ENCODE results near the gene RGS2.
A peak's percentile ranks its signal among the peaks of the same experiment; 100 is the strongest.

Gene RGS2, protein sequence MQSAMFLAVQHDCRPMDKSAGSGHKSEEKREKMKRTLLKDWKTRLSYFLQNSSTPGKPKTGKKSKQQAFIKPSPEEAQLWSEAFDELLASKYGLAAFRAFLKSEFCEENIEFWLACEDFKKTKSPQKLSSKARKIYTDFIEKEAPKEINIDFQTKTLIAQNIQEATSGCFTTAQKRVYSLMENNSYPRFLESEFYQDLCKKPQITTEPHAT

DNA sequence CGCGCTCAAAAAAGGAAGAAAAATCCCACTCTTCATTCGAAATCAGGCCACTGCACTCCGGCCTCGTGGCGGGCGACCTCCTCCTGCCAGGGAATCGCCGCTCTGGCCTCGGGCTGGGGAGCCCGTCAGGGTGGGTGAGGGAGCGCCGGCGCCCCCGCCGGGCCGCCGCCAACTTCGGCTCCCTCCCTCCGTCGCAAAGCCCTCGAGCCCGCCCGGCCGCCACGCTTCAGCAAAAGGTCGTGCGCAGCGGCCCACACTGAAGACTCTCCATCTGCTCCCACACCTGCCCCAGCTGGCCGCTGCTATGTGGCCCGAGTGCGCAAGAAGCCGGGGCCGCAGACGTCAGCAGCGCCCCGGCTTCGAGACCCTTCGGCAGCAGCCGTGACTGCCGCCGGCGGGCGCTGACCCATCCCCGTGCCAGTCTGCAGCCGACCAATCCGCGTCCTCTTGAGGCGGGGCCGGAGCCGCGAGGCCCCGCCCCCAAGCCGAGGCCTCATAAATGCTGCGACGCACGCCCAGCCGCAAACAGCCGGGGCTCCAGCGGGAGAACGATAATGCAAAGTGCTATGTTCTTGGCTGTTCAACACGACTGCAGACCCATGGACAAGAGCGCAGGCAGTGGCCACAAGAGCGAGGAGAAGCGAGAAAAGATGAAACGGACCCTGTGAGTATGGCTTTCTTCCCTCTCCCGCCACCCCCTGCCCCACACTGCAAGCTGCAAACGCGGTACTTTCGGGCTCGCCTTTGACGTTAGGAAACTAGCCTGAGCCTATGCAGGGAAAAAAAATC, at the start of gene RGS2:
RGS2 (plus strand) TSS at position 522 of the 789 bp plus-strand sequence; CDS start at position 555, 33 bp downstream.
- DNase-seq = peak; percentile 68 to 86

DNA sequence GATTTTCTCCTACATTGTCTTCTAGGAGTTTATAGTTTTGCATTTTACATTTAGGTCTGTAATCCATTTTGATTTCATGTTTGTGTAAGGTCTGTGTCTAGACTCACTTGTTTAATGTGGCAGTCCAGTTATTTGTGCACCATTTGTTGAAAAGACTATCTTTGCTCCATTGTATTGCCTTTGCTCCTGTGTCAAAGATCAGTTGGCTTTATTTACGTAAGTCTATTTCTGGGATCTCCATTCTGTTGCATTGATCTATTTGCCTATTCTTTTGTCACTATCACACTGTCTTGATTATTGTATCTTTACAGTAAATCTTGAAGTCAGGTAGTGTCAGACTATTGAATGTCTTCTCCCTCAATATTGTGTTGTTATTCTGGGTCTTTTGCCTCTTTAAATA, 49.7 kb upstream of the RGS2 start:
- no peak for DNase-seq

DNA sequence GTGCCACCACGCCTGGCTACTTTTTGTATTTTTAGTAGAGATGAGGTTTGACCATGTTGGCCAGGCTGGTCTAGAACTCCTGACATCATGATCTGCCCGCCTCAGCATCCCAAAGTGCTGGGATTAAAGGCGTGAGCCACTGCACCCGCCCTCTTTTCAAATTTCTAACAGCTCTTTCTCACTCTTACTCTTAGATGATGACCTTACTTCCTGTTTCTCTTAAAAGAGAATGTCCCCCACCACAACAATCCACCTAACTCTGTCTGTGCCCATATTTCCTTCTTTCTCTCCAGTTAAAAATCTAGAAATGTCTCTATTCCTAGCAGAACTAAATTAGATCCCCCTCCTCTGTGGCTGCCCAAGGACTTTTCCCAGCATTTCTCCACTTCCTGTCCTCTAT, 46.6 kb upstream of the RGS2 start:
- no peak for DNase-seq

DNA sequence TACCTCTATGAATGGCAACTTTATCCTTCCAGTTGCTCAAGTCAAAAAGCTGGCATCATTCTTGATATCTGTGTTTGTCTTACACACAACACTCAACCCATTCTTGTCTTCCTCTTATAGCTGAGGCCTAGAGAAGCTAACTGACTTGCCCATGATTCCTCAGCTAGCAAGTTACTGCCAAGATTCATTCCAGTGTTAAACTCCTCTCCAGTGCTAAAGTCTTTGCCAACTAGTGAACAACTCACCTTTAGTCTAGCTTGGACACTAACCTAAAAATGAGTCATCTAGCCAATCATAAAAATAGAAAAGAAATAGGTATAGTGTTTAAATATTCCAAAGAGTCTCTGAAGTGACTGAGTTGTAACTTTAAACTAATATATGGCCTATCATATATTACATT, 45.6 kb upstream of the RGS2 start:
- no peak for DNase-seq

DNA sequence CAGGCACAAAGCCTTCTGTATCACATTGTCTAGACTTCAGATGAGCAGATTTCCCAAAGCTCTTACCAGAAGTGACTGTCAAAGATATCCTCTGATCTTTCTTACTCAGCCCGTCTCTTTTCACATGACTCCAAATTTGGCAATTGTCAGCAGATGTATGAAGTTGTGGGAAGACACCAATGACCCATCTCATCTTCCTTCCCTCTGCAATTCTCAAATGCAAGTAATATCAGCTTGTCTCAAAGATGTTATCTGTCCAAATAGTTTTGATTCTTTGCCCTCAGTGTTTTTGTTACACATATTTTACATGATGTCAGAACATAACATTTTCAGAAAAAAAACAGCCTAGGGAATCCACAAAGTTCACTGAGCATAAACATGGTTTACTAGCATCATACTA, 45.1 kb upstream of the RGS2 start:
- no peak for DNase-seq

DNA sequence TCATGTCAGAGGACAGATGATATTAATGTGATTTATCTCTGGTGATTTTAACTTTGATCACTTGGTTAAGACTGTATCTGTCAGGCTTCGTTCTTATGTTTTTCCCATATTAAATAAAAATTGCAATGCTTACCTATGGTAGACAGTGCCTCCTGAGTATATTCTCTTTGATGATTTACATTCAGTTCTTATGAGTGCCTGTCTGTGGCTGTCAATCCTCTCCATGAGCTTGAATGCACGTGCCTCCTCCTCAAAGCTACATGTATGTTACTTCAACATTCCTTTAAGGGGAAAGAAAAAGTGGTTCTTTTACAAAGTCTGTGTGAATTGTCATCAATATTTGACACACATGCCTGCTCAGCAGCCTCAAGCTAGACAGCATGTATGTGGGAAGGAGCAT, 44.2 kb upstream of the RGS2 start:
- no peak for DNase-seq

DNA sequence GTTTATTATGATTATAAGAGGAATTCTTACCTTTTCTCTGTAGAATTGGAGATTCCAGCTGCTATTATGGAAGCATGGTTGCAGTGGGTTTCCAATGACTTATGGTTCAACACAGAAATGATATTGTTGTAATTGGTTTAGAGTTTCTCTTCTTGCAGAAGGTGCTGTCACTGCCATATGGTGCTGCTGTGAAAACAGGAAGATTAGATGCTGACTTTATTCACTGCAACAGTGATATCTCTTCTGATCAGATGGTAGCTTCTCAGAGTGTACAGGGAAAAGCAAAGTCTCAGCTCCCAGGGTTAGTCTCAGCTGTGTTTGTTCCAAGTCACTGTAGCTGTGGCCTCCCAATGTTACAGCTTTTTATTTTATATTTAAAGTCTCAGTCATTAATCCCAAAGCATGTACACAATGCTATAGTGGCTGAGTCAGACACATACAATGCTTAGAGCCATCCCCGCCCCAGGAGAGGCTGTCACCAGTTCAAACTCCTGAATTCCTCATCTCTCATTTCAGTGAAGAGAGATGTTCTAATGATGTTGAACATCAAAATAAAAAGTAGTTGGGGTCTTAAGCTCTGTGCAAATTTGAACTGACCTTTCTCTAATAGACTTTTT, 42.7 kb upstream of the RGS2 start:
- DNase-seq = no peak

DNA sequence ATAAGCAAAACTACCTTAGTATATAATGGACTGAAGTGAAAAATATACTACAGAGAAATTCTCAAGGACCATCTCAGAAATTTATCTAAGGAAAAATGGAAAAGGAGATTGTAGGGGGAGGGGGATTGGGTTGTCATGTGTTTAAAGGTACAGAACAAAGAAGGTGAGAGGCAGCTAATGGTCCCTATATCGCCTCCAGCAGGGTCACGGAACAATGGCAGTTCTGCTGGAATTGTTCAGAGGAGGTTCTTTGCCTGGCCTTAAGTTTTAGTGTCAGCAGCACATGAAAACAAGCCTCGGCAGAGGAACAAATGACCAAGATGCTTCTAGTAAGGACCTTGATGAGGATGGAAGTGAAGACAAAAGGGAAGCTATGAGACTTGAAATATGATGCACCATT, 42.0 kb upstream of the RGS2 start:
- DNase-seq = no peak

DNA sequence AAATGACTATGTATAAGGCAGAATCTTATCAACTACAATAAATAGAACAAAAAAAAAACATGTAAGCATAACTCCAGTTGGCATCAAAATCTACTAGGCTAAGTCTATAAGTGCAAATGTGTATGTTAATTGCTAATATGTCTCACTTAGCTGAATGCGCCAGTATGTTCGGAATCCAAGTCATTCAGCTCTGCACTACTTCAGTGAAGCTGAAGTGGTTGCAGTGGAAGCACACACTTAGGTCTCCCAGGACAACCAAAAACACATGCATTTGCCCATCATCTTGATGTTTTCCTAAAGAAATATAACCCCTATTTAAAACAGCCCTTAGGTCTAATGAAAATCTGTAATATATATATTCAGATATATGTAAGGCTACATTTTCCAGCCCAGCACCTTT, 41.0 kb upstream of the RGS2 start:
- DNase-seq = no peak

DNA sequence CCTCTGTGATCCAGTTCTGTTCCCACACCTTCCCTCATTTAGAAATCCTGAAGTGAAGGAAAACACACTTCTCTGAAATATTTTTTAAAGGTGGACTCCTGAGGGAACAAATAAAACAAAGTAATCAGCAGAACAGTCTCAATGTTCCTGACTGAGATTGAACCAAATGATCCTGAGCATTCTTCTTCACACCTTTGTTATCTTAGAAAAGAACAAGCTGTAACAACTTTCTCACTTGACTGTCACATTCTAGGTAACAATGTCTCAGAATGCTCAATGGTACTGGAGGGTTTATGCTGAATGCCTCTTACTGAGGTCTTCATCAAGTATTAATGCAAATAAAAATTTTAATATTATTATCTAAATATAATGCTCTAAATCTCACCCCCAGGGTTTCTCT, 40.4 kb upstream of the RGS2 start:
- no peak for DNase-seq

DNA sequence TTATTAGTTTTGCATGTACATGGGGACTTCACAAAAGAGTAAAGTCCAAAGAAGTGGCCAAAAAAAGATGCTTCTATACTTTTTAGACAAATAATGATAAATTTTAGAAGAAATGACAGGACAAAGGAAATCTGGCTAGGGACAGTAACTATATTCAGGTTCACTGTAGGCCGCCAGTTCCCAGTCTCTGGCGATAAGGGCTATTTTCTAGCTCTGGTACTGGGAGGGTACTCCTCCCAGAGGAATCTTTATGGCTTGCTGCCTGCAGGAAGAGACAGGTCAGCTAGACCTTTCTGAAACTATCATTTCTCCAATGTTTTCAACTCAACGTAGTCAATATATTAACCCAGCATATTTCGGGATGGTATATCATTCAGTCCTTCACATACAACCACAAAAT, 37.5 kb upstream of the RGS2 start:
- no peak for DNase-seq

DNA sequence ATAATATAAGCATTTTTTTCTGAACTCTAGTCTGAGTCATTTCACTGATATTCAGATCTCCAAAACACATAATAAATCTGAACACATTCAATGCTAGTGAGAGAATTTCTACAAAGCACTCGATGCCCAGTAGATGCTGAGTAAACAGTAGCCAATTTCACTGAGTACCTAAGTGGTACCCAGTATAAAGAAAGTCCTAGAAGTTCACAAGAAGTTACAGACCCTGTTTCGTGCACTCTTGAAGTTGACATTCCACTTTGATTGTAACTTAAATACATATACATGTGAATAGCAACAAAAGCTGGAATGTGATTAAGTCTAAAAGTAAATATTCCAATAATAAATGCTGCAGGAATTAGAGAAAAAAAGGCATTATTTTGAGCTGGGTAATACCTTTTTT, 33.2 kb upstream of the RGS2 start:
- no peak for DNase-seq

DNA sequence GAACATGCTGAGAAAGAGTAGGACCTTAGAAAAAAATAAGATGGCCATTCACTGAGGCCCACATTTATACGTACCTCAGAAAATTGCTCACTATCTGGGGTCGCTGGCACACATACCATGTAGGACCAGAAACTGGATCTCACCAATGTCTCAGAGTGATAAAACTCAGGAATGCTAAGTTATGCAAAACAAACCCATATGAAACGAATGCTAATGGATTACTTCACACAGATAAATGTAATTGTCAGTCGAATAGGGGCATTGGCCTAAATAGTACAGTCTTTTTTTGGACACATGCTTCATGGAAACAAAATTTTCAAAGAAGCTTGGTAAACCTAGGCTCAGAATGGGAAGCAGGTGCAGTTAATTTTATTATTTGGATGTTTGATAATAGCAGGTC, 32.6 kb upstream of the RGS2 start:
- DNase-seq = no peak

DNA sequence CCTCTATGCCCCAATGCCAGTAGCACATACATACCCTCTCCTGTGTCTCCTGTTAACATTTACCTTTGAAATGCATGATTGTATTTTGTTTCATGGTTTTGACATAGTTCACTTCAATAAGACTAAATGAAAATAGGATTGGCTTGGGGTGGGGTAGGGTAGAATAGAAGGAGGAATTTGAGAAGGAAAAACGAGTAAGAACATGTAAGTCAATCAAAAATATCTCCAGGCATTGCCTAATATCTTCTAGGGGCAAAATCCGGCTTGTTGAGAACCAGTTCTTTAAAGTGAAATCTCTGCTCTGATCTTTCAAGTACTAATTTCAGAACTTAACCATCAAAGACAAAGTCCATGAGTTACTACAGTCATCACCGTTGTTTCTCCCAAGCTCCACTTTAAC, 31.8 kb upstream of the RGS2 start:
- DNase-seq = no peak

DNA sequence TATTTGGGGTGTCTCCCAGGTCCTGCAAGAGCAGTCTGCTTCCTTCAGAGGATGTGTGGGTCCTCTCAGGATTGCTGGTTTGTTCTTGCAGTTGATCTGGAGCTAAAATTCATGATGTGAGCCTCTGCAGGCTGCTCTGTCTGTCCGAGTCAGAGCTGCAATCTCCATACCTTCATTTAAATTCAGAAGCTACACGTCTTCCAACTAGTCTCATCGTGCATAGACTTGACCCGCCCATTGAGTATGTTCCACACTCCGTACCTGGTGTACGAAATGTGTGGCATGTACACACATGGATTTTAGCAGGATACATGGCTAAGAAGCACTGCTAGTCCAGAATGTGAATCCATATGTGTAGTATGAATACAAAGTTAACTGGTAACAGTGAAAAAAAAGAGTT, 25.0 kb upstream of the RGS2 start:
- no peak for DNase-seq

DNA sequence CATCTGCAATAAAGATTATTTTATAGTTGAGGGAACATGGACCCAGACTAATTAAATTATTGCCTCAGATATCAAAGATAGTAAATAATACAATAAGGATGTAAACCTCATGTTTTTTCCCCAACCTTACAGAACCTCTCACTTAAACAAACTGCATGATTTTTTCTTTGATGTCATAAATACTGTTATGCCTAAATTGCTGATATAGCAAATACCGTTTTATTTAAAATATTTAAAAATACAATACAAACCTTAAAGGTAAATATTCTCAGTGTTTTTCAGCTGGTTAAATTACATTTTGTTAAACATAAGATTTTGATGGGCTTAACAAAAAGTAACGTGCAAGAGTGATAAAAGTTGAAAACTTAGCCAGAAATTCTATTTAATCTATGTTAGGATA, 24.4 kb upstream of the RGS2 start:
- no peak for DNase-seq

DNA sequence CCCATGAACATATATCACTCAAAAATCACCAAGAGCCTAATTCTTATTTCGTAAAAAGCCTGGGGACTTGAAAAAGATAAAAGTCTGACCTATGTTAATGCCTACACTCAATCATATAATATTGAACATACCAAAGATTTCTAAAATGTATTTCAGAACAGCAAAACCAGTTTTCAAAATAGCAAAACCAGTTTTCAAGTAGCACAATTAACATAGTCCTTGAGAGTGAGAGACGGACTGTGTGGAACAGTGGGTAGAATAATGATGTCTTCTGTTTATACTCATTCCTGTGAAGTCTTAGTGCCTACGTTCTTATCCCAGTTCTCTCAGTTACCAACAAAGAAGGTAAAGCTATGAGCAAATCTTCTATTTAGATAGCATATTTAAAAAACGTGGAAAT, 22.3 kb upstream of the RGS2 start:
- DNase-seq = no peak

DNA sequence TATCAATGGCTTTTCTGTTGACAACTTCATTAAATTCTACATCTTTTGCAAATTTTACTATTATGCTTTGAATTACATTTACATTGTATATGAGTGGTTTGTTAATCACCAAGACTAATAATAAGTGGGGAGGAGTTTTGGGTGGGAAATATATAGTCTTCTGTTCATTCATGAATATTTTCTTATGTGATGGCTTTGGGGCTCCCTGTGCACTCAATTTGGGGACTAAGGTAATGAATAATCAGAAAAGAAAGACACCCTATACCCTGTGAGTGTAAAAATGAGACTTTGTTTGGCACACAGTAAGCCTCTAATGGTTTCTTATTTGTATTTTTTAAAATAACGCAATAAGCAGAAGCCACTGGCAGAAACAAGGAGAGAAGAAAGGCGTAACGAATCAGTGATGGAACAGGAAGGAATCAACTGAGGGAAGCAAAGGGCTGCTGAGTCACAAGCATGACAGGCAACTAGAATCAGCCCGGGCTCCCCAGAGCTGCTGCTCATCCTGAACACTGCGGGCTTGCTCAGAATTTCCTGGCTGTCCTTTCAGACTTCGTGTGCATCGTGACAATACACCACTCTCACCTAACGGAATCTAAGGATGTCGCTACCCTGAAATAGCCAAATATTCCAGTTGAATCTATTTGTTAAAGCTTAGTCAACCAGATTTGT, 20.8 kb upstream of the RGS2 start:
- no peak for DNase-seq

DNA sequence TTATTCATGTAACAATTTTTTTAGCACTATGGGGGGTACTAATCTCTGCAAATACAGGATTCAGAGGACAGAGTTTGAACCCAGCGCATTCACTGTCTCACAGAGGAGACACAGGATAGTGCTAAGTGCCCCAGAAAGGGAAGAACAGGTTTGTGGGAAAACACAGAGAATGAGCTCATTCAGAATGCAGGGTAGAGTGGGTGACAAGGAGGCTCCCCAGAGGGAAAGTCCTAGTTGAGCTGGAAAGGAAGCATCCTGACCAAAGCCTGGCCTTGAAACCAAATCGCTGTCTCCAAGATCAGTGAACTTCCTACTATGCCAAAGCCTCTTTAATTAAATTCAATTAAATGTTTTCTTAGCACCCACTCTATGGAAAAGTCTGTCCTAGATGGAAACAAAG, 19.0 kb upstream of the RGS2 start:
- DNase-seq = no peak

DNA sequence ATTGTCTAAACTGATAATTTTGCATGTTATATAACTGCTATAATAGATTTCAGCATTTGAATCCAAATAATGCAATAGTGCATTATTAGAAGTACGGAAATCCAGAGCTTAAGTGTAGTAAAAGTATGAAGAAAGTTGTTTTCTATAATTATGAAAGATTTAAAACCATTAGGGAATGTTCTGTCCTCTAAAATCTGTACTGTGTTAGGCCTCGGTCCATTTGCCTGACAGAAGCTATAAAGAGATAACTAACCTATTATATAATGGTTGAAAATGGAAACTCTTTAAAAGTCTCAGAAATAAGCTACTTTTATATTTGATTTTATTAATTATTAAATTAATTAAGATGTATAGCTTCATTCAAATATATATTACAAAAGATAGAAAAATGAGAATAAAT, 16.2 kb upstream of the RGS2 start:
- no peak for DNase-seq

DNA sequence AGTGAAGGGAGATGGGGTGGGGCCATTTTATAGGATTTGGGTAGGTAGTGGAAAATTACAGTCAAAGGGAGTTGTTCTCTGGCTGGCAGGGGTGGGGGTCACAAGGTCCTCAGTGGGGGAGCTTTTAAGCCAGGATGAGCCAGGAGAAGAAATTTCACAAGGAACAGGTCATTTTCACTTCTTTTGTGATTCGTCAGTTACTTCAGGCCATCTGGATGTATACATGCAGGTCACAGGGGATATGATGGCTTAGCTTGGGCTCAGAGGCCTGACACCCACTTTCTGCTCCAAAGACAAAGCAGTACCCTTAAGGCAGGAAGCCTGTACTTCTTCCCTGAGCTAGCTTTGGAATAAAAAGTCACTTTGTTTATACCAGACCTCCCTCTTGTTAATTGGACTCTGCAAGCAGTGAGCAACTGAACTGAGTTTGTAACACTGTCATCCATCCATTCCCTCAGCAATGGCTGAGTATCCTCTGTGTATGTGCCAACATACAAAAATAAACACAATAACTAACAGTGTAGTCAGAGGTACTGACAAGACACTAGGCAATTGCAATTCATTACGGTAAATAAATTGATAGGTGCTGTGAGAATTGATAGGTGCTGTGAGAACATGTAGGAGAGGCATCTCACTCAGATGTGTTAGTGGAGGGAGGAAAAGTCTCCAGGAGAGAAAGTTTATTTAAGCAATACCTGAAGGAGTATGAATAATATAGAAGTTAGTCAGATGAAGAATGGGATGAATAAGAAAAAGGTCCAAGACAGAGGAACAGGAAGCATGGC, 14.7 kb upstream of the RGS2 start:
- no peak for DNase-seq

DNA sequence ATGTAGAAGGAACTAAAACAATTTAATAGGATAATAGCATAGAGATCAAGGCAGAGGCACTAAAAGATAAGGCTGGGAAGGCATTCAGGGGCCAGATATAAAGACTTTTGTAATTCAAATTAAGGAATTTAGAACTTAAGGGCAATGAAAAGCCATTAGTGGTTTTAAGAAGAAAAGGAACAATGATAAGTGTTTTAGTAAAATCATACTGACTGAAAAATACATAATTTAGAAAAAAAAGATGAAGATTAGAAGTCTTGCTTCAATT, 14.1 kb upstream of the RGS2 start:
- no peak for DNase-seq

DNA sequence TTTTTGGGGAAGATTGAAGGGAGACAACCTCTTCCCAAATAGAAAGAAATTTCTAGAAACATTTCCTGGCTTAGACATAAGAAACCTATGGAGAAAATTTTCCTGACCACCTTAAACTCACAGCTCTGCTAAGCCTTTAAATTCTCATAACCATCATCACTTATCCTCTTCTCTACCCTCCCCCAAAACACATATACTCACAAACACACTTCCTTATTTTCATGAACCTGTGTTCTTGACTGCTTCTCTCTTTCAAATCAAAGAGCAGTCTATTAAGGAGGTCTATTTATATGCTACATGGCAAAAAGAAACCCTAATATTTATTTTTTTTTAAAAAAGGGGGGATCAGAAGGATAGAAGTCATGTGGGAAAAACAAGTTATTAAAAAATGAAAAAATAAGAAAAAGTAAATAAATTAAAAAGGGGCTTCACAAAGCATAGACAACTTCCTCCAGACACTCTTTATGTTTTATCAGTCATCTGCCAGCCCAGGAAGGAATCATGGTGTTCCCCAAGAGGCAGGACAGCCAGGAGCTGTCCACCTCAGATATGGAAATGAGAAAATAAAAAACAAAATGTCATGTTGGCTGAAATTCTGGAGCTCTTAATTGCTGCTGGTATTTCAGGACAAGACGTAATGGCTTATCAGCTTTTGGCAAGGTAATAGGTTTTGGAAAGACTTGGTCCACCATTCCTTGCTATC, 12.8 kb upstream of the RGS2 start:
- no peak for DNase-seq

Measured in NCI-H187 (cell line).